OCI-M2 (cell line): ENCODE results near the gene ASPA.

Experiments used
- DNase-seq: peaks from one replicate; lab custom pipeline; 2025; ENCODE audit not compliant: unreplicated experiment; lab: John Stamatoyannopoulos, UW

ASPA gene

GRCh38 chr17:3532859-3533142, 57.0 kb downstream of the ASPA start:
- DNase-seq = no peak

GRCh38 chr17:3533752-3534151, 58.0 kb downstream of the ASPA start:
- no peak for DNase-seq

- no peak for DNase-seq
Observed at GRCh38 chr17:3534881-3535252, 59.1 kb downstream of the ASPA start.

GRCh38 chr17:3535253-3535995, 59.6 kb downstream of the ASPA start:
- no peak for DNase-seq

GRCh38 chr17:3536716-3537115, 60.9 kb downstream of the ASPA start:
- DNase-seq = no peak

GRCh38 chr17:3539881-3540540, 64.2 kb downstream of the ASPA start:
- DNase-seq = no peak

GRCh38 chr17:3542410-3543088, 66.8 kb downstream of the ASPA start:
- DNase-seq = no peak

- no peak for DNase-seq
Observed at GRCh38 chr17:3543453-3543852, 67.7 kb downstream of the ASPA start.

GRCh38 chr17:3544365-3544764, 68.6 kb downstream of the ASPA start:
- DNase-seq = no peak

GRCh38 chr17:3545151-3545550, 69.4 kb downstream of the ASPA start:
- no peak for DNase-seq

- DNase-seq = no peak
Observed at GRCh38 chr17:3546521-3546920, 70.7 kb downstream of the ASPA start.

GRCh38 chr17:3546997-3547396, 71.2 kb downstream of the ASPA start:
- no peak for DNase-seq

- no peak for DNase-seq
Observed at GRCh38 chr17:3547628-3548027, 71.8 kb downstream of the ASPA start.

- no peak for DNase-seq
Observed at GRCh38 chr17:3549610-3550162, 73.9 kb downstream of the ASPA start.

- DNase-seq = no peak
Observed at GRCh38 chr17:3551189-3551588, 75.4 kb downstream of the ASPA start.

- no peak for DNase-seq
Observed at GRCh38 chr17:3552916-3553315, 77.1 kb downstream of the ASPA start.
